Dermis microvascular lymphatic vessel endothelial cell (primary cell): ENCODE measurements around the gene ATP6V1F. TPM values are rescaled to one million over a fixed set of nuclear protein-coding genes. Genes with fewer than 3 reads are reported as not detected.

Source experiments
- DNase-seq, 2 donors: peaks; one replicate each; pipeline versions ENCODE4 v3.0.0 to v3.0.0-alpha.2; 2010; ENCODE audit warnings: low read depth in 2 of 2
- total RNA-seq: library from RNA; depleted of rRNA; stranded (reverse); fragments of >200 nt; gene quantifications from 2 replicates; pipeline ENCODE4 v1.2.1, GENCODE V29; 2014

Gene ATP6V1F
- total RNA-seq = 76.4 and 109 TPM in 2 replicates

DNA sequence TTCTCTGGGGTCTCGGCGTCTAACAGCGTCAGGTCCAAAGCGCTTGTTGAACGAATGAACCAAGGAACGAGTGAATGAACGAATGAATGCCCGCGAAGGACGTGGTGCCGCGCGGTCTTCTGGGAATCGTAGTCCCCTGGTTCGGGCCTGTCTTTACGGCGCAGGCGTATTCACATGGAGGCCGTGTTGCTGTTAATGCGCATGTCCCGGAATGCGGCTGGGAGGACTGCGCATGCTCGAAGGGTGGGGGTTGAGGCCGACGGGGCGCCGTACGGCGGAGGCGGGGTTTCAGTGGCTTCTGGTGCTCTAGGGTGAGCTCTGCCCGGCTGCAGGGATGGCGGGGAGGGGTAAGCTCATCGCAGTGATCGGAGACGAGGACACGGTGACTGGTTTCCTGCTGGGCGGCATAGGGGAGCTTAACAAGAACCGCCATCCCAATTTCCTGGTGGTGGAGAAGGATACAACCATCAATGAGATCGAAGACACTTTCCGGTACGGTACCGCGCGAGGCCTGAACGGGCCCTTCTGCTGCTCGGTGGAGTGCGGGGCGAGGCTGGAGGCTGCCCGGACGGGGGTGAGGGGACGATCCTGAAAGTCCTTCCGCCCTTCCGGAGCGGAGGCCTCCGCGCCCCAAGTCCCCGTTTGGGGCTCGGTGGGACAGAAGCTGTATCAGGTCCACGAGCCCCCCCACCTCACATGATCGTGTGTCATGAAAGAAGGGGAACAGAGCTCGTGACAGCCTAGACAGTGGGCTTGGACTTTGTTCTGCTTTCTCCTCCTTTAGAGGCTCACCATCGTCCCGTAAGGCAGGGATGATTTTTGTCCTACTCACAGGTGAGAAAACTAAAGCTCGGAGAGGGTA is at the start of gene ATP6V1F:
TSS of gene ATP6V1F (plus strand) at position 286 of the 862 bp plus-strand sequence. CDS start at position 335, 49 bp downstream.
- peak; percentile 94 to 98 for DNase-seq

- no peak for DNase-seq
These were observed 48.2 kb upstream of the ATP6V1F start for GRCh38 chr7:128814499-128814898.

DNA sequence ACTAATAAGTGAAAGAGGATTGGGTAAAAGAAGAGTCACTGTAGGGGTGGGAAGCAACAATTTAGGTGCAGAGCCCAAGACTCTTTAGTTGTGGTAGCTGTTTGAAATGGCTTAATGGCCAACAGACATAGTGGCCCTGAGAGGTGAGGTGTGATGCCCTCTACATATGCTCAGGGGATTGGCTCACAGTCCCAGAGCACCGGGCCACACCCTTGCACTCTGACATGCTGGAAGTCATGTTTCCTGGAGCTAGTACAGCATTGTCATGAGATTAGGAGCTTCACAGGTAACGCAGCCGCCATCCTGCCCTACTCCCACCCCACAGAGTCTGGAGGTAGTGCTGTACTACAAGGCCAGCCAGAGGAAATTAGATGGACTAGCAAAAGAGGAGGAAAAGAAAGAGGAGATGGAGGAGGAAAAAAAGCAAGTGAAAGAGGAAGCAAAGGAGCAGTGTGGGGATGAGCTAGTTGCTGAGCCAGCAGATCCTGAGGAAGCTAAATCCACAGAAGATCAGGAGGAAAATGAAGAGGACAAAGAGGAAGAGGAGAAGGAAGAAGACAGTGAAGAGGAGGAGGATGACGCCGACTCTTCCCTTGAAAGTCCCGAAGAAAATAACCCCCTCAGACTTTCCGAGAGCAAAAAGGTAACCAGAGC is 47.2 kb upstream of the ATP6V1F start:
- no peak for DNase-seq

DNA sequence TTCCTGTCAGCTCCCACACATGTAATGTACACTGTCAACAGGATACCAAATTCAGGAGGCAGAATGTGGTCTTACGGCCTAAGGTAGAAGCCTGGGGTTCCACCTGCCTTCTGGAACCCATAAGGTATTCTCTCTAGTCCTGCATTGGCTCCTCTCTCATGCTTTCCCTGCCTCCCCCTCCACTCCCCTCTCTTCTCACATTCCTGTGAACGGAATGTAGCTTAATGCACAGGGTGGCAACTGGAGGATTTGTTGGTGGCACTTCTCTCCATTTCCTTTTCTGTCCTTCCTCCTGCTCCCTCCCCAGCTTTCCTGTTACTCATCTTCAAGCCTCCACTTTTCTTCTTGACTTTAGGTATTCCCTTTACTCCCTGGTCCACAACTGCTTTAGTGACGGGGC is 44.0 kb upstream of the ATP6V1F start:
- DNase-seq = no peak

- DNase-seq = no peak
These were observed 40.9 kb upstream of the ATP6V1F start for GRCh38 chr7:128821724-128822123.

DNA sequence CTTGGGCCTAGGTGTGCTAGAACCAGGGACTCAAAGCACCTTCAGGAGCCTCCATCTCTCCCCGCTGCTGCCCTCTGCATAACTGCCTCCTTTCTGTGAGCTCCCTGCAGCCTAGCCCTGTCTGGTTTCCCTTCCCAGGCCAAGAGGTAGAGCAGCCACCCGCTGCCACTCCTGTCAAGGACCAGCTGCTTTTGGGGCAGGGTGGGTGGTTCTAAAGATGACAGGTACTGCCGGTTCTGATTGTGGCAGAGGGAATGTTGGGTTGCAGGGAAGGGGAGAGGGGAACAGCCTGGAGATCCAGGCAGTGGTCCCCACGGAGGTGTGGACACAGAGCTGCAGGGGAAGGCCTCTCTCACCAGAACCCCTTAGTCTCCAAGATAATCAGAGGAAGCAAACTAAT is 36.1 kb upstream of the ATP6V1F start:
- DNase-seq = no peak

- no peak for DNase-seq
These were observed 35.8 kb upstream of the ATP6V1F start for GRCh38 chr7:128826916-128827247.

DNA sequence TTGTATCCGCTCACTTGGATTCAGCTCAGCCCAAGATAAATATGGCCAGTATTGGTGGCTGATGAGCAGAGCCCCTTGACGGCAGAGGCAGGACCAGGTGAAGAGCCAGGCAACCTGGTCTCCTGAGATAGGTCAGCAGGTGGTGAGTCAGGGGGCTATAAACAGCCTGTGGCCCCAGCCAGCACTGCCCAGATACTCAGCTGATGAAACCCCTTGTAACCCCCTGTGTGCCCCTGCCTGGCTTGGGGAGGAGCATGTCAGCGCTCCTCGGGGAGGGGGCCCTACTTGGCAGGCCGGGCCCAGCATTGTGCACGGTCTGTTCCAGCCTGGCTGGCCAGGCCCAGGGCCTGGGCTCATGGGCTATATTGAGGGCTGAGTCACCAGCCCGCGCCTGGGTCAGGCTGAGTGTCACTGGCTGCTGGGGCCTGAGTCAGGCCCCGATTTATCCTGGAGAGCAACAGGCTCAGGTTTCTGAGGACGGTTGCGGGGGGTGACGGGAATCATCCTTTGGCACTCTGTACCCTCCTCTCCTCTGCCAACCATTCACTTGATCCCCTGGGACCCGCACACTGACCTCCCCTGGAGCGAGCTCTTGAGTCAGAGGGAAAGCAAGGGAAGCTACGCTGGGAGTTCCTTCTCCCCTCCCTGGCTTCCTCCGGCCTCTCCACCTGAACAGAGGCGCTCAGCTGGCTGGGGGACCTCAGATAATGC is 35.3 kb upstream of the ATP6V1F start:
- peak in 1 of 2 donors; percentile 73 for DNase-seq

GRCh38 chr7:128827971-128828711 is 34.5 kb upstream of the ATP6V1F start:
- peak in 1 of 2 donors; percentile 17 for DNase-seq

DNA sequence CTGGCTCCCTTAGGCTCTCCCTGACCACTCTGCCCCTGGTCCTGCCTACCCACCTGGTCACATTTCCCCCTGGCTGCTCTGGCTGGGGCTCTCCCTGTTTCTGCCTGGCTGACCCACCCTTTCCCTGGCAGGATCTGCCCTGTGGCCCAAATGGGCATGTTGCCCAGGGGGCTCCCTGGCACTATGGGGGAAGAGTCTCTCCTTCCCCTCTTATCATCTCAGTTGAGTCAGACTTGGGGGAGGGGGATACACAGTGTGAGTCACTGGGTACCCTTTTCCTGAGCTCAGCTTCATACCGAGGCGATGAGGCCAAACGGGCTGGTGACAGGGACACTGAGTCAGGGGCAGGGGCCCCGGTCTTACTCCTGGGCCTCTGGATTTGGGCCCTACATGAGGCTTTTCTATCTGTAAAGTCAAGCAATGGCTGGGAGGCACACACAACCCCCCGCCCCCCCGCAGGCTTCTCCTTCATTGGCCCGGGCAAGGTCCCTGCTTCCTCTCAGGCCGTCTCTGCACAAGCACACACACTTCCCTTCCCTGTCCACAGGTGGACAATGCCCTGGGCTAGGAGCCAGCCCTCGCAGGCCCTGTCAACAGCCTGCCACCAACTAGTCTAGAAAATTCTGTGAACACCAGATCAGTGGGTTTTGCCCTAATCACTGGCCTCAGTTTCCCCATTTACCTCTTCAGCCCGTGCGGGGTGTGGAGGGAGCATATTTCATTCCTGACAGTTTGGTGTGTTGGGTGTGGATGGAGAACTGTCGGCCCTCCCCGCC is 33.1 kb upstream of the ATP6V1F start:
- DNase-seq = peak; percentile 77 to 90

DNA sequence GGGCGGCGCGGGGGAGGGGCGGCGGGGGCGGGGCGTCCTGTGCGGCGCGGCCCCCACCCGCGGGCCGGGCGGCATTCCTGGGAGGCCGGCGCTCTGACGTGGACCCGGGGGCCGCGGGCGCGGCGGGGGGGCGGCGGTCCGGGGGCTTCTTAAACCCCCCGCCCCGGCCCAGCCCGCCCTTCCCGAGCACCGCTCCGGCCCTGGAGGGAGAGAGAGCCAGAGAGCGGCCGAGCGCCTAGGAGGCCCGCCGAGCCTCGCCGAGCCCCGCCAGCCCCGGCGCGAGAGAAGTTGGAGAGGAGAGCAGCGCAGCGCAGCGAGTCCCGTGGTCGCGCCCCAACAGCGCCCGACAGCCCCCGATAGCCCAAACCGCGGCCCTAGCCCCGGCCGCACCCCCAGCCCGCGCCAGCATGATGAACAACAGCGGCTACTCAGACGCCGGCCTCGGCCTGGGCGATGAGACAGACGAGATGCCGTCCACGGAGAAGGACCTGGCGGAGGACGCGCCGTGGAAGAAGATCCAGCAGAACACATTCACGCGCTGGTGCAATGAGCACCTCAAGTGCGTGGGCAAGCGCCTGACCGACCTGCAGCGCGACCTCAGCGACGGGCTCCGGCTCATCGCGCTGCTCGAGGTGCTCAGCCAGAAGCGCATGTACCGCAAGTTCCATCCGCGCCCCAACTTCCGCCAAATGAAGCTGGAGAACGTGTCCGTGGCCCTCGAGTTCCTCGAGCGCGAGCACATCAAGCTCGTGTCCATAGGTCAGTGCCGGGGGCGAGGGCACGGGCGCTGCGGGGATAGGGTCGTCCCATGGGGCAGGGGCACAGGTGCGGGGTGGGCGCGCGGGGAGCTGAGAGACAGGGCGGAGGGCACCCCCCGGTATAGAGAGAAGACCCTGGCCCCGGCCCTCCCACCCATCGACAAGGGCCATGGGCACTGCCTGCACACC is 32.2 kb upstream of the ATP6V1F start, which contains the start of gene FLNC:
TSS of gene FLNC (plus strand) at position 176 of the 947 bp plus-strand sequence. CDS start at position 408, 232 bp downstream.
- peak; percentile 40 to 82 for DNase-seq

- DNase-seq = peak in 1 of 2 donors; percentile 75
These were observed 31.3 kb upstream of the ATP6V1F start for GRCh38 chr7:128831178-128831993.

DNA sequence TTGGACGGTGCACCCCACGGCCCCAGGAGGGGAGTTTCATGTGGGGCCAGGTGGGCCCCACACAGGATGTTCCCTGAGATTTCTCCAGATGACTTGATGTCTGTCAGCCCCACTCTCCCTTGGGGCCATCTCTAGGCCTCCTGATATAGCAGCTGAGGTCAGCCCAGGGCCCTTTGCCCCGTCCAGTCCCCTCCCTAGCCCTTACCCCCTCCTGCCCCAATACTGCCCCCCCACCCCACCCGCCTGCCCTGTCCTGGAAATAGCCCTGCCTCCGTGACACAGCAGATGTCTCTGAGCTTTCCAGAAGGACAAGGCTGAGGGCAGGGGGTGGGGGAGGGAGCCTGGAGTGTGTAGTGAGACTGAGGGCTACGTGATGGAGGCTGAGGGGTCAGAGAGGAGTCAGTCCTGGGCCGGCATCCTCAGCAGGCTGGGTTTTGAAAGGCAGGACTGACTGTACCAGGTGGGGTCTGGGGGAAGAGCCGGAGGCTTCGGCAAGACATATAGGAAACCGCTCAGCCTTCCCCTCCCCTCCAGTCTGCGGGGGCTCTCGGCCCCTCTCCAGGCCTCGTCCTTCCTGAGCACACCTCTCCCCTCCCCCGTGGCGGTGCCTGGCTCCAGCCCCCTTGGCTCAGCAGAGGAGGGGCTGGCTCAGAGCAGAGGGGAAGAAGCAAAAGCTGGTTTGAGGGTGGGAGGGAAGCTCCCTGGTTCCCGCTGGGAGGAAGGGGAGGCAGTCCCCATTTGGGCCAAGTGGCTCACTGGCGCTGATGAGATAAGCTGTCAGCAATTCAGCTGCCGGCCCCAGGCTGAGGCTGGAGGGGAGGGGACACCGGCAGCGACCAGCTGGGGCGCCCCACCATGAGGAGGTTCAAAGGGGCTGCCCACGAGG is 30.4 kb upstream of the ATP6V1F start:
- peak in 1 of 2 donors; percentile 58 for DNase-seq

DNA sequence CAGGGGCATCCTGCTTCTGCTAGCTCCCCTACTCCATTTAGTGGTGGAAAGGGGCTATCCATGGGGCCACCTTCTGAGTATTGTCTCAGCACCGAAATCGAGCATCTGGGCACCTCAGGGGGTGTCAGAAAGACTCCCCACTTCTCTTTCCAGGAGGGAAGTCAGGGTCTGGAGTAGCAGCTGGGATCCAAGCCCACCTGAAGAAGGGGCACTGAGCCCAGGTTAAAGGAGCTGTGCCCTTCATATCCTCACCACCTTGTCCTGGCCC is 29.8 kb upstream of the ATP6V1F start:
- DNase-seq = no peak

DNA sequence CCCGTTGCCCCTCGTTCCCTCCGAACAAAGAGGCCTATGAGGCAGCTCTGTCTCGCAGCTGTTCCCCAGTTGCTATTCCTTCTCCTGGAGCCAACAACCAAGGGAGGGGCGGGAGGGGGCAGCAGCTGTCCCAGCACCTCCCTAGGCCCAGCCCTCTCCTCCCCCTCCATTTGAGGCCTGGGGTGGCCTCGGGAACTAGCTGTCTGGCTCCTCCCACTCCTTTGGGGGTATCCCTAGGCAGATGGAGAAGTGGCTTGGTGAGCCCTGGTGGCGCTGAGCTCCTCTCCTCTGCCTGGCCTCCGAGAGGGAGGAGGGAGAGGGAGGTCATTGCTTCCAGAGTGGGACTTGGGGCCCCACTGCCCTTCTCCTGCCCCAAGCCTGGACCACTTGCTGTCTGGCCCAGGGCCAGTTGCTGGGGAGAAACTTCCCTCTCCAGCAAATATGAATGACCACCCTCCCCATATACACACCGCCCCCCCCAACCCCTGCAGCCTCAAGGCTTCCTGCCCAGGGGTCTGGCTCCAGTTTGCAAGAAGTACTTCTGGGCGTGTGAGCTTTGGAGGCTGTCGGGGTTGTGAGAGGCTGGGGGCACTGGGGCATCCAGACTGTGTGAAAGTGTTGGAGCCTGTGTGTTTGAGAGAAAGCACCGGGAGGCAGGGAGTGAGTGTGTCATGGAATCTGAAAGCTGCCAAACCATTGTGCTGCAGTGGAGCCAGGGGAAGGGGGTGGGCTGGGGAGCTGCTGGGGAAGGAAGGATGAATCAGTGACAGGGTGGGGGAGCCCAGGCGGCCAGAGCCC is 29.3 kb upstream of the ATP6V1F start:
- DNase-seq = peak; percentile 96 to 98

DNA sequence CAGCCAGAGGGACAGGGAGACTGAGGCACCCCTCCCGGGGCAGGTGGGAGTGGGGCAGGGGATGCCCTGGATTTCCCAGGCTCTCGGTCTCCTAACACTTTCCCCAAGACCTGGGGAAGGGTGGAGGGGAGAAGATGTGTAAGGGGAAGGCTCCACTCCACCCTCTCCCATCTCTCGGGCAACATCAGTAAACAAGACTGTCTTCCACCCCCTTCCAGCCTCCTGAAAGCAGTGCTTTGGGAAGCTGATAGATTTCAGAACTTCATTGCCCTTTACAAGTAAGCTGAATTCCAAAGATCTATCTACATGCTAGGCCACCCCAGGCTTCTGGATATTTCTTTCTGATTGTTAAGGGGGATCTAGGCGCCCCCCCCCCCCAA is 28.7 kb upstream of the ATP6V1F start:
- no peak for DNase-seq

DNA sequence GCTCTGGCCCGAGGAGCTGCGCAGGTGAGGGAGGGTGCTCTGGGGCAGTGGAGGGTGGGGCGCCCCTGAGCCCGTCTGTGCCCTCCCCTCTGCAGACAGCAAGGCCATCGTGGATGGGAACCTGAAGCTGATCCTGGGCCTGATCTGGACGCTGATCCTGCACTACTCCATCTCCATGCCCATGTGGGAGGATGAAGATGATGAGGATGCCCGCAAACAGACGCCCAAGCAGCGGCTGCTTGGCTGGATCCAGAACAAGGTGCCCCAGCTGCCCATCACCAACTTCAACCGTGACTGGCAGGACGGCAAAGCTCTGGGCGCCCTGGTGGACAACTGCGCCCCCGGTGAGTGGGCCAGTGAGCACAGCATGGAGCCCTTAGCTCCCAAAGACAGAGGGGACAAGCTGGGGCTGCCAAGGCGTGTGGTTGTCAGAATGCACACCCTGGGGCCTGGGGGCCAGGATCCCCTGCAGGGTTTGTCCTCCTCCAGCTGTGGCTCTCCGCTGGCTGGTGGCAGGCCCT is 27.4 kb upstream of the ATP6V1F start:
- no peak for DNase-seq
